MM.1S (cell line): ENCODE results near the gene SENP8.

Experiments used
- DNase-seq: peaks from one replicate; pipeline ENCODE4 v3.0.0-alpha.2; 2015
- H2AFZ ChIP-seq: fragments of 300-600 bp; sonication (generic); 2 replicates; pipeline ENCODE4 v1.6.0; 2016; ENCODE audit warnings: antibody characterized with exemption, low read length
- H3F3A ChIP-seq: fragments of 300-600 bp; sonication (generic); 2 replicates; pipeline ENCODE4 v1.6.1; 2016; ENCODE audit warnings: mild to moderate bottlenecking, antibody characterized with exemption, low read length, moderate library complexity, mixed read lengths; ENCODE audit not compliant: insufficient read depth
- H3K27ac ChIP-seq: fragments of 300-600 bp; sonication (generic); 2 replicates; pipeline ENCODE4 v1.5.1; 2016; ENCODE audit warnings: mild to moderate bottlenecking, low read length
- H3K27me3 ChIP-seq: fragments of 300-600 bp; sonication (generic); replicated peaks from 2 replicates; pipeline ENCODE4 v1.6.0; 2016; ENCODE audit warnings: low read length; ENCODE audit not compliant: insufficient read depth
- H3K36me3 ChIP-seq: fragments of 300-600 bp; sonication (generic); replicated peaks from 2 replicates; pipeline ENCODE4 v1.6.1; 2016; ENCODE audit warnings: mild to moderate bottlenecking, low read length, mixed read lengths; ENCODE audit not compliant: insufficient read depth
- H3K4me1 ChIP-seq: fragments of 300-600 bp; sonication (generic); 2 replicates; pipeline ENCODE4 v1.6.1; 2016; ENCODE audit warnings: low read length, mixed read lengths
- H3K4me2 ChIP-seq: fragments of 300-600 bp; sonication (generic); 2 replicates; pipeline ENCODE4 v1.6.0; 2016; ENCODE audit warnings: low read depth, low read length
- H3K4me3 ChIP-seq: fragments of 300-600 bp; sonication (generic); 2 replicates; pipeline ENCODE4 v1.5.1; 2016; ENCODE audit warnings: low read length, mixed read lengths
- H3K79me2 ChIP-seq: fragments of 300-600 bp; sonication (generic); 2 replicates; pipeline ENCODE4 v1.6.1; 2016; ENCODE audit warnings: mixed run types, low read length, mixed read lengths
- H3K9ac ChIP-seq: fragments of 300-600 bp; sonication (generic); 2 replicates; pipeline ENCODE4 v1.6.1; 2016; ENCODE audit warnings: low read length, mixed read lengths
- H3K9me2 ChIP-seq: fragments of 300-600 bp; sonication (generic); replicated peaks from 2 replicates; pipeline ENCODE4 v1.6.1; 2016; ENCODE audit warnings: mild to moderate bottlenecking, low read length, mixed read lengths; ENCODE audit not compliant: insufficient read depth
- H3K9me3 ChIP-seq: fragments of 300-600 bp; sonication (generic); replicated peaks from 2 replicates; pipeline ENCODE4 v1.6.1; 2016; ENCODE audit warnings: mild to moderate bottlenecking, low read length, mixed read lengths; ENCODE audit not compliant: insufficient read depth
- H4K20me1 ChIP-seq: fragments of 300-600 bp; sonication (generic); 2 replicates; pipeline ENCODE4 v1.6.1; 2016; ENCODE audit warnings: mild to moderate bottlenecking, low read length, moderate library complexity, mixed read lengths; ENCODE audit not compliant: insufficient read depth
- EZH2 ChIP-seq: fragments of 300-600 bp; sonication (generic); optimal IDR thresholded peaks from 2 replicates; pipeline ENCODE3; 2017; ENCODE audit warnings: low read depth, mild to moderate bottlenecking, antibody characterized with exemption, low read length, mixed read lengths
- EZH2phosphoT487 ChIP-seq: fragments of 300-600 bp; sonication (generic); IDR thresholded peaks from 2 replicates; pipeline ENCODE4 v1.6.1; 2018; ENCODE audit warnings: antibody characterized with exemption, low read length
- TF ChIP-seq, protein P1 (sequence below): fragments of 300-600 bp; sonication (generic); IDR thresholded peaks from 2 replicates; pipeline ENCODE4 v1.5.1; 2016; ENCODE audit warnings: antibody characterized with exemption, low read length, mixed read lengths

The SENP8 gene

DNA sequence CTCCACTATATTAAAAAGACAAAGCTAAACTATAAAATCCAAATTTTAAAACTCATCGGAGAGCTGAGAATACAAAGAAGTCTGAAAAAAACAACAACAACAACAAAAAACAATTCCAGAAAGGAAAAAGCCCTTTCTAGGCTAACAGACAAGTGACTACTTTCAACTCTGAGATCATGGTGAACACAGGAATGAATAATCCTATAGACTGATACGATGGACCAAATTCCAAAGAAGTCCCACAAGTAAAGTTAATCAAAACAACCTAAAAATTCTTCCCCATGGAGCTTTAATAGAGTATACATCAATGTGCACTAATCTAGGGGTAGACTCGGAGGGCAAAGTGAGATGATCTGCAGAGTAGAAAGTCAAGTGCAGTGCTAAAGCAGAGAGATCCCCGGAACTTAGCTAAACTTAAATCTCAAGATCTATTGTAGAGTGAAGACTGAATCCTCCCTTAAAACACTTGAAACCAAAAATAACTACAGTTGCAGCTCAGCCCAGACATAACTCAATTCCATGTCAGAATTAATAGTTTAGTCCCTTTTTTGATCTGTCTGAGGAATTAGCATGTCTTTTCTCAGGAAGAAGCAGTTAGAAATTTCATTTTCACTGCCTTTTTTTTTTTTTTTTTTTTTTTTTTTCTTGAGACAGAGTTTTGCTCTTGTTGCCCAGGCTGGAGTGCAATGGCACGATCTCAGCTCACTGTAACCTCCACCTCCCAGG, 43.7 kb upstream of the SENP8 start:
- no peak overlapping the region for H3K4me3 ChIP-seq
- no peaks in the 10 kb centered on the region for H3K79me2 ChIP-seq
- no peak overlapping the region for H3K9ac ChIP-seq
- H3K4me1 ChIP-seq, result no peaks in the 10 kb centered on the region
- H3K4me2 ChIP-seq, result no peak overlapping the region
- no peak for TF ChIP-seq EZH2
- TF ChIP-seq, protein P1, sequence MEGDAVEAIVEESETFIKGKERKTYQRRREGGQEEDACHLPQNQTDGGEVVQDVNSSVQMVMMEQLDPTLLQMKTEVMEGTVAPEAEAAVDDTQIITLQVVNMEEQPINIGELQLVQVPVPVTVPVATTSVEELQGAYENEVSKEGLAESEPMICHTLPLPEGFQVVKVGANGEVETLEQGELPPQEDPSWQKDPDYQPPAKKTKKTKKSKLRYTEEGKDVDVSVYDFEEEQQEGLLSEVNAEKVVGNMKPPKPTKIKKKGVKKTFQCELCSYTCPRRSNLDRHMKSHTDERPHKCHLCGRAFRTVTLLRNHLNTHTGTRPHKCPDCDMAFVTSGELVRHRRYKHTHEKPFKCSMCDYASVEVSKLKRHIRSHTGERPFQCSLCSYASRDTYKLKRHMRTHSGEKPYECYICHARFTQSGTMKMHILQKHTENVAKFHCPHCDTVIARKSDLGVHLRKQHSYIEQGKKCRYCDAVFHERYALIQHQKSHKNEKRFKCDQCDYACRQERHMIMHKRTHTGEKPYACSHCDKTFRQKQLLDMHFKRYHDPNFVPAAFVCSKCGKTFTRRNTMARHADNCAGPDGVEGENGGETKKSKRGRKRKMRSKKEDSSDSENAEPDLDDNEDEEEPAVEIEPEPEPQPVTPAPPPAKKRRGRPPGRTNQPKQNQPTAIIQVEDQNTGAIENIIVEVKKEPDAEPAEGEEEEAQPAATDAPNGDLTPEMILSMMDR, result no peak
- TF ChIP-seq EZH2phosphoT487, result no peak
- H3F3A ChIP-seq, result no peaks in the 10 kb centered on the region
- H3K9me3 ChIP-seq, result no peaks in the 10 kb centered on the region
- H4K20me1 ChIP-seq, result no peaks in the 10 kb centered on the region
- H2AFZ ChIP-seq, result no peak overlapping the region
- H3K27ac ChIP-seq, result no peak overlapping the region
- no peak for DNase-seq
- H3K9me2 ChIP-seq, result no peaks in the 10 kb centered on the region
- H3K27me3 ChIP-seq, result no peaks in the 10 kb centered on the region
- no peaks in the 10 kb centered on the region for H3K36me3 ChIP-seq

DNA sequence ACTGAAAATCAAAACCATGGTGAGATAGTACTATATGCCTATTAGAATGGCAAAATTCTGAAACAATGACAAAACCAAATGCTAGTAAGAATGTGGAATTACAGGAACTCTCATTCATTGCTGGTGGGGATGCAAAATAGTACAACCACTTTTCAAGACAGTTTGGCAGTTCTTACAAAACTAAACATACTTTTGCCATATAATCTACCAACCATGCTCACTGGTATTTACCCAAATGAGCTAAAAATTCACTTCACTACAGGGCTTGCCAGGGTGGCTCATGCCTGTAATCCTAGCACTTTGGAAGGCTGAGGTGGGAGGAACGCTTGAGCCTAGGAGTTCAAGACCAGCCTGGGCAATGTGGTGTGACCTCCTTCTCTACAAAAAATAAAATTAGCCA, 40.3 kb upstream of the SENP8 start:
- H3K4me2 ChIP-seq, result no peak overlapping the region
- no peaks in the 10 kb centered on the region for H3K79me2 ChIP-seq
- H3K4me1 ChIP-seq, result no peaks in the 10 kb centered on the region
- no peak overlapping the region for H2AFZ ChIP-seq
- H3K36me3 ChIP-seq, result no peaks in the 10 kb centered on the region
- no peaks in the 10 kb centered on the region for H3K9me3 ChIP-seq
- H3K27me3 ChIP-seq, result no peaks in the 10 kb centered on the region
- no peak for DNase-seq
- H3F3A ChIP-seq, result no peaks in the 10 kb centered on the region
- H3K4me3 ChIP-seq, result no peak overlapping the region
- TF ChIP-seq EZH2phosphoT487, result no peak
- TF ChIP-seq EZH2, result no peak
- TF ChIP-seq, protein P1, result no peak
- no peaks in the 10 kb centered on the region for H3K9me2 ChIP-seq
- no peaks in the 10 kb centered on the region for H4K20me1 ChIP-seq
- H3K27ac ChIP-seq, result no peak overlapping the region
- H3K9ac ChIP-seq, result no peak overlapping the region

DNA sequence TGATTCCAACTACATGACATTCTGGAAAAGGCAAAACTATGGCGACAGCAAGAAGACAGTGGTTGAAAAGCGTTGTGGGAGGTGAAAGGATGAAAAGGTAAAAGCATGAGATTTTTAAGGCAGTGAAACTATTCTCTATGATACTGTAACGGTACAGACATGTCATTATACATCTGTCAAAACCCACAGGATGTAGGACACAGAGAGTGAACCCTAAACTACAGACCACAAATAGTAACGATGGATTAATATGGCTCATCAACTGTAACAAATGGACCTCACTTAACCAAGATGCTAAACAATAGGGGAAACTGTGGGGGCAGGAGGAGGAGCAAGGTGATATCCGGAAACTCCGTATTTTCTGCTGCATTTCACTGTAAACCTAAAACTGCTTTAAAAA, 39.3 kb upstream of the SENP8 start:
- TF ChIP-seq, protein P1, result no peak
- TF ChIP-seq EZH2 (no peak), EZH2phosphoT487 (no peak)
- H3K27ac ChIP-seq, result no peak overlapping the region
- no peaks in the 10 kb centered on the region for H3K4me1 ChIP-seq
- H4K20me1 ChIP-seq, result no peaks in the 10 kb centered on the region
- H3K9ac ChIP-seq, result no peak overlapping the region
- no peaks in the 10 kb centered on the region for H3K9me2 ChIP-seq
- H3K4me2 ChIP-seq, result no peak overlapping the region
- H3K36me3 ChIP-seq, result no peaks in the 10 kb centered on the region
- no peaks in the 10 kb centered on the region for H3K27me3 ChIP-seq
- DNase-seq, result no peak
- no peaks in the 10 kb centered on the region for H3K79me2 ChIP-seq
- no peak overlapping the region for H3K4me3 ChIP-seq
- no peaks in the 10 kb centered on the region for H3F3A ChIP-seq
- H3K9me3 ChIP-seq, result no peaks in the 10 kb centered on the region
- H2AFZ ChIP-seq, result no peak overlapping the region
